SKM-1 treated with dmso at 0.1 percent for 144 hours (cell line): ENCODE results near the gene ATP6V1G2.
"Not testable (repeated sequence)": the region's sequence is repeated elsewhere in the genome, so short reads cannot be mapped to it uniquely, and the experiment has no call there.

ENCODE experiments used
- DNase-seq: peaks from one replicate; lab custom pipeline; 2025; ENCODE audit not compliant: unreplicated experiment; lab: John Stamatoyannopoulos, UW

ATP6V1G2 gene

GRCh38 chr6:31529329-31530150 is 16.9 kb downstream of the ATP6V1G2 start:
- DNase-seq: no peak

- no peak for DNase-seq
Observed at GRCh38 chr6:31528821-31529328, 17.5 kb downstream of the ATP6V1G2 start, which contains the start of gene MCCD1. Gene MCCD1, plus strand, starts transcription at chr6:31528962. Its CDS starts 53 bp downstream, at chr6:31529015.

- DNase-seq: no peak
Observed at GRCh38 chr6:31528307-31528777, 18.1 kb downstream of the ATP6V1G2 start.

- DNase-seq: no peak
Observed at GRCh38 chr6:31525932-31526591, 20.3 kb downstream of the ATP6V1G2 start.

- no peak for DNase-seq
Observed at GRCh38 chr6:31525553-31525931, 20.9 kb downstream of the ATP6V1G2 start.

- DNase-seq: no peak
Observed at GRCh38 chr6:31521835-31522234, 24.6 kb downstream of the ATP6V1G2 start.

- no peak for DNase-seq
Observed at GRCh38 chr6:31513456-31514165, 32.8 kb downstream of the ATP6V1G2 start.

- no peak for DNase-seq
Observed at GRCh38 chr6:31510007-31510406, 36.4 kb downstream of the ATP6V1G2 start.

- DNase-seq: not testable (repeated sequence)
Observed at GRCh38 chr6:31509036-31509435, 37.4 kb downstream of the ATP6V1G2 start.

GRCh38 chr6:31502586-31502985 is 43.8 kb downstream of the ATP6V1G2 start:
- no peak for DNase-seq

GRCh38 chr6:31499648-31500047 is 46.8 kb downstream of the ATP6V1G2 start:
- not testable (repeated sequence) for DNase-seq

- DNase-seq: no peak
Observed at GRCh38 chr6:31498748-31499147, 47.7 kb downstream of the ATP6V1G2 start.

- DNase-seq: no peak
Observed at GRCh38 chr6:31497531-31498476, 48.6 kb downstream of the ATP6V1G2 start, which contains the start of gene MICB. Gene MICB, plus strand, starts transcription at chr6:31498145. Its CDS starts 49 bp downstream, at chr6:31498194.

GRCh38 chr6:31496826-31497225 is 49.6 kb downstream of the ATP6V1G2 start:
- DNase-seq: not testable (repeated sequence)

- DNase-seq: no peak
Observed at GRCh38 chr6:31495580-31495979, 50.8 kb downstream of the ATP6V1G2 start.
